HepG2 (cell line): ENCODE results near the gene BICDL2. TPM values are rescaled to one million over a fixed set of nuclear protein-coding genes. Genes with fewer than 3 reads are reported as not detected.

Experiments used
- ARID2 ChIP-seq: sonication (generic); formaldehyde crosslinking; IDR thresholded peaks from 2 replicates; pipeline ENCODE4 v1.8.1; 2022; ENCODE audit warnings: mild to moderate bottlenecking, missing genetic modification reagents, borderline replicate concordance
- BRD4 ChIP-seq: sonication (generic); formaldehyde crosslinking; IDR thresholded peaks from 2 replicates; pipeline ENCODE4 v1.4.0; 2020; ENCODE audit warnings: missing genetic modification reagents
- DNMT3B ChIP-seq: conservative IDR thresholded peaks from 2 replicates; pipeline ENCODE4 v1.6.1; 2016; ENCODE audit warnings: missing biosample characterization, control low read depth
- E2F1 ChIP-seq: sonication (generic); formaldehyde crosslinking; IDR thresholded peaks from 2 replicates; pipeline ENCODE4 v1.5.0; 2020; ENCODE audit warnings: missing genetic modification reagents
- ELF1 ChIP-seq: sonication (generic); formaldehyde crosslinking; IDR thresholded peaks from 2 replicates; pipeline ENCODE4 v1.4.0; 2020; ENCODE audit warnings: missing genetic modification reagents
- KDM6A ChIP-seq: IDR thresholded peaks from 2 replicates; pipeline ENCODE4 v1.6.1; 2016; ENCODE audit warnings: low read depth
- MAFF ChIP-seq: IDR thresholded peaks from 2 replicates; pipeline ENCODE4 v1.6.1; 2011; ENCODE audit warnings: low read depth, low read length, improper control_type of control experiment
- MIER3 ChIP-seq: IDR thresholded peaks from 2 replicates; pipeline ENCODE4 v1.6.1; 2016; ENCODE audit warnings: missing compliant biosample characterization, borderline replicate concordance
- NFAT5 ChIP-seq: sonication (generic); formaldehyde crosslinking; IDR thresholded peaks from 2 replicates; pipeline ENCODE4 v1.4.0; 2020; ENCODE audit warnings: missing genetic modification reagents
- RBAK ChIP-seq: sonication (generic); formaldehyde crosslinking; IDR thresholded peaks from 2 replicates; pipeline ENCODE4 v1.5.1; 2020; ENCODE audit warnings: mild to moderate bottlenecking, missing genetic modification reagents
- THAP7 ChIP-seq: sonication (generic); formaldehyde crosslinking; IDR thresholded peaks from 2 replicates; pipeline ENCODE4 v1.8.1; 2023; ENCODE audit warnings: mild to moderate bottlenecking, missing genetic modification reagents
- TRAFD1 ChIP-seq: sonication (generic); formaldehyde crosslinking; IDR thresholded peaks from 2 replicates; pipeline ENCODE4 v1.5.1; 2020; ENCODE audit warnings: missing genetic modification reagents, mild to moderate bottlenecking, borderline replicate concordance
- ZBTB20 ChIP-seq: sonication (generic); formaldehyde crosslinking; IDR thresholded peaks from 2 replicates; pipeline ENCODE4 v1.8.1; 2023; ENCODE audit warnings: missing genetic modification reagents, low read depth, mild to moderate bottlenecking, borderline replicate concordance
- ZBTB44 ChIP-seq: sonication (generic); formaldehyde crosslinking; IDR thresholded peaks from 2 replicates; pipeline ENCODE4 v1.4.0; 2020; ENCODE audit warnings: missing genetic modification reagents
- ZNF12 ChIP-seq: sonication (generic); formaldehyde crosslinking; IDR thresholded peaks from 2 replicates; pipeline ENCODE4 v1.5.0; 2020; ENCODE audit warnings: missing genetic modification reagents
- ZNF564 ChIP-seq: sonication (generic); formaldehyde crosslinking; IDR thresholded peaks from 2 replicates; pipeline ENCODE4 v1.8.1; 2023; ENCODE audit warnings: mild to moderate bottlenecking, missing genetic modification reagents
- ZNF569 ChIP-seq: sonication (generic); formaldehyde crosslinking; IDR thresholded peaks from 2 replicates; pipeline ENCODE4 v1.5.0; 2020; ENCODE audit warnings: mild to moderate bottlenecking, missing genetic modification reagents, moderate library complexity, borderline replicate concordance
- ZSCAN12 ChIP-seq: sonication (generic); formaldehyde crosslinking; IDR thresholded peaks from 2 replicates; pipeline ENCODE4 v1.9.0; 2021; ENCODE audit warnings: mild to moderate bottlenecking, missing genetic modification reagents
- polyA plus RNA-seq, 8 experiments: library from polyadenylated mRNA; depleted of rRNA in 3 of 8; stranded (reverse) in 7 of 8; unstranded in 1 of 8; fragments of >200 nt; fragmentation: Illumina TruSeq in 4 of 8; extraction: Trizol in 4 of 8; gene quantifications; 2 replicates each; pipeline versions ENCODE4 v1.2.1 to v1.2.3, GENCODE V29; 2011 to 2016; ENCODE audit warnings: low read depth in 4 of 8, missing spikeins in 1 of 8, mixed read lengths in 1 of 8; ENCODE audit not compliant: insufficient read depth in 1 of 8
- total RNA-seq, 5 experiments: library from RNA; depleted of rRNA; stranded (reverse); fragments of >200 nt; fragmentation: Illumina TruSeq; extraction: Trizol; gene quantifications; 2 replicates each; pipeline ENCODE4 v1.2.3, GENCODE V29; 2016; ENCODE audit warnings: low read depth in 1 of 5

Gene BICDL2
- total and polyA plus RNA-seq, 2 of the 13 experiments (the other 11 are each of a cell fraction or from before 2014, with no cell fraction given): 0.12 TPM; not detected in 1

GRCh38 chr16:3023669-3024478 lies 12.9 kb downstream of the BICDL2 start, which contains the start of the genes HCFC1R1 and THOC6 (continued):
- TF ChIP-seq TRAFD1 (no peak), MIER3 (CRISPR knock-in tag) (peak; percentile 84; the same call in 1 of the 2 replicates), ELF1 (CRISPR knock-in tag) (peak; percentile 83), ZSCAN12 (CRISPR knock-in tag) (no peak), RBAK (CRISPR knock-in tag) (no peak), ZNF564 (CRISPR knock-in tag) (peak; percentile 49; the same call in 1 of the 2 replicates), ARID2 (CRISPR knock-in tag) (peak; percentile 46; the same call in 1 of the 2 replicates), ZNF12 (CRISPR knock-in tag) (0 out of 2 replicates have a peak, but pooled peaks have one; percentile 24), MAFF (no peak), BRD4 (CRISPR knock-in tag) (no peak; the same call in 1 of the 2 replicates), NFAT5 (peak; percentile 16; the same call in 1 of the 2 replicates), ZBTB20 (CRISPR knock-in tag) (peak; percentile 83; the same call in 1 of the 2 replicates), KDM6A (CRISPR knock-in tag) (peak; percentile 23; the same call in 1 of the 2 replicates), ZNF569 (CRISPR knock-in tag) (no peak), THAP7 (peak; percentile 29; the same call in 1 of the 2 replicates), DNMT3B (CRISPR knock-in tag) (no peak), ZBTB44 (CRISPR knock-in tag) (0 out of 2 replicates have a peak, but pooled peaks have one; percentile 27), E2F1 (CRISPR knock-in tag) (peak; percentile 71)
